ENCODE measurements around the gene TSPAN12.
A peak's percentile ranks its signal among the peaks of the same experiment; 100 is the strongest.

GRCh38 chr7:120857588-120858573, at the start of gene TSPAN12:
- peak; percentile 77 for TF ChIP-seq CTCF (tag by site-specific recombination; IDR thresholded peaks at IDR 0.05)
- TF ChIP-seq ZNF580 (tag by site-specific recombination; IDR thresholded peaks at IDR 0.05) = 0 out of 2 replicates have a peak, but pooled peaks have one; percentile 43
- no peak for TF ChIP-seq ZNF148 (tag by site-specific recombination; IDR thresholded peaks at IDR 0.05; ENCODE audit: borderline replicate concordance)
- TF ChIP-seq YY1 (tag by site-specific recombination; IDR thresholded peaks at IDR 0.05) = peak; percentile 61
- TF ChIP-seq ZNF513 (tag by site-specific recombination; IDR thresholded peaks at IDR 0.05) = no peak
- TF ChIP-seq PRDM4 (tag by site-specific recombination; IDR thresholded peaks at IDR 0.05) = peak; percentile 80
- TF ChIP-seq ZBTB17 (tag by site-specific recombination; IDR thresholded peaks at IDR 0.05) = peak; percentile 65
- TF ChIP-seq ZNF514 (tag by site-specific recombination; IDR thresholded peaks at IDR 0.05) = no peak
- TF ChIP-seq ELK4 (IDR thresholded peaks at IDR 0.05; ENCODE audit: borderline replicate concordance, low read depth, low read length) = no peak
- TF ChIP-seq ZSCAN18 (tag by site-specific recombination; IDR thresholded peaks at IDR 0.05) = no peak

Data from HEK293 (cell line).